GM23338 (cell line): ENCODE data around the gene POU2F3. TPM values are rescaled to one million over a fixed set of nuclear protein-coding genes. Genes with fewer than 3 reads are reported as not detected.

Experiments
- ATAC-seq: fragments of 200-7000 bp; cut with Tn5 transposase; 3 replicates; pipeline ENCODE4 v1.9.1; 2020
- DNase-seq: peaks from one replicate; pipeline ENCODE4 v3.0.0-alpha.2; 2015; ENCODE audit warnings: low spot score
- H2AFZ ChIP-seq: fragments of 200-600 bp; sonication (generic); 2 replicates; pipeline ENCODE4 v1.8.0; 2016; ENCODE audit warnings: antibody characterized with exemption, mild to moderate bottlenecking, moderate library complexity
- H3F3A ChIP-seq: fragments of 200-600 bp; sonication (generic); replicated peaks from 2 replicates; pipeline ENCODE4 v1.8.0; 2017; ENCODE audit warnings: antibody characterized with exemption, mixed run types, low read depth
- H3K27ac ChIP-seq: fragments of 200-600 bp; sonication (generic); 2 replicates; pipeline ENCODE4 v1.6.1; 2016; ENCODE audit warnings: low read depth
- H3K27me3 ChIP-seq: fragments of 200-600 bp; sonication (generic); 2 replicates; pipeline ENCODE4 v1.8.0; 2016; ENCODE audit warnings: mild to moderate bottlenecking, mixed run types, moderate library complexity; ENCODE audit not compliant: insufficient read depth
- H3K36me3 ChIP-seq: fragments of 200-600 bp; sonication (generic); 2 replicates; pipeline ENCODE4 v1.8.0; 2016; ENCODE audit warnings: mild to moderate bottlenecking; ENCODE audit not compliant: insufficient read depth
- H3K4me1 ChIP-seq: fragments of 200-600 bp; sonication (generic); 2 replicates; pipeline ENCODE4 v1.8.0; 2016; ENCODE audit warnings: mild to moderate bottlenecking, moderate library complexity; ENCODE audit not compliant: insufficient read depth
- H3K4me2 ChIP-seq: fragments of 200-600 bp; sonication (generic); 2 replicates; pipeline ENCODE4 v1.7.1; 2017; ENCODE audit warnings: mixed run types
- H3K4me3 ChIP-seq: fragments of 200-600 bp; sonication (generic); 2 replicates; pipeline ENCODE4 v1.6.1; 2016; ENCODE audit warnings: mixed run types
- H3K79me2 ChIP-seq: fragments of 200-600 bp; sonication (generic); replicated peaks from 2 replicates; pipeline ENCODE4 v1.8.0; 2017; ENCODE audit warnings: mild to moderate bottlenecking; ENCODE audit not compliant: insufficient read depth
- H3K9me2 ChIP-seq: fragments of 200-600 bp; sonication (generic); 2 replicates; pipeline ENCODE4 v1.8.0; 2017; ENCODE audit not compliant: insufficient read depth
- H4K20me1 ChIP-seq: fragments of 200-600 bp; sonication (generic); replicated peaks from 2 replicates; pipeline ENCODE4 v1.8.0; 2017; ENCODE audit warnings: mild to moderate bottlenecking; ENCODE audit not compliant: insufficient read depth
- H3K27ac Mint-ChIP-seq: 2 replicates; pipeline ENCODE4 v1.8.0; 2020; ENCODE audit warnings: inconsistent platforms, mild to moderate bottlenecking, moderate library complexity, mixed read lengths
- H3K27me3 Mint-ChIP-seq: 3 replicates; pipeline ENCODE4 v1.8.0; 2022; ENCODE audit warnings: low read depth, mild to moderate bottlenecking, moderate library complexity, mixed read lengths, inconsistent platforms; ENCODE audit not compliant: insufficient read depth, poor library complexity
- H3K36me3 Mint-ChIP-seq: 3 replicates; pipeline ENCODE4 v1.8.0; 2021; ENCODE audit warnings: low read depth, mild to moderate bottlenecking, inconsistent platforms, moderate library complexity, mixed read lengths
- H3K4me1 Mint-ChIP-seq: 3 replicates; pipeline ENCODE4 v1.8.0; 2020; ENCODE audit warnings: mild to moderate bottlenecking, inconsistent platforms, mixed read lengths
- H3K4me3 Mint-ChIP-seq: 3 replicates; pipeline ENCODE4 v1.8.0; 2021; ENCODE audit warnings: moderate library complexity, mild to moderate bottlenecking, inconsistent platforms, mixed read lengths
- H3K9me3 Mint-ChIP-seq: 3 replicates; pipeline ENCODE4 v1.8.0; 2020; ENCODE audit warnings: moderate library complexity, mild to moderate bottlenecking, inconsistent platforms, mixed read lengths
- CREB1 ChIP-seq: fragments of 250-450 bp; sonication (Bioruptor Pico); IDR thresholded peaks from 2 replicates; pipeline ENCODE4 v1.5.0; 2020; ENCODE audit warnings: low read depth, mild to moderate bottlenecking, moderate library complexity
- EZH2 ChIP-seq: fragments of 200-600 bp; sonication (generic); IDR thresholded peaks from one replicate; pipeline ENCODE4 v1.8.0; 2017; ENCODE audit warnings: antibody characterized with exemption, mild to moderate bottlenecking, low read depth; ENCODE audit not compliant: unreplicated experiment
- EZH2phosphoT487 ChIP-seq: fragments of 200-600 bp; sonication (generic); IDR thresholded peaks from one replicate; pipeline ENCODE4 v1.8.1; 2018; ENCODE audit warnings: antibody characterized with exemption; ENCODE audit not compliant: unreplicated experiment
- JUNB ChIP-seq: IDR thresholded peaks from one replicate; pipeline ENCODE4 v1.6.1; 2016; ENCODE audit warnings: antibody characterized with exemption; ENCODE audit not compliant: unreplicated experiment
- NANOG ChIP-seq: IDR thresholded peaks from 2 replicates; pipeline ENCODE4 v1.6.1; 2016; ENCODE audit warnings: antibody characterized with exemption, borderline replicate concordance
- REST ChIP-seq: IDR thresholded peaks from one replicate; pipeline ENCODE4 v1.6.1; 2018; ENCODE audit warnings: antibody characterized with exemption; ENCODE audit not compliant: unreplicated experiment
- STAT1 ChIP-seq: IDR thresholded peaks from one replicate; pipeline ENCODE4 v1.6.1; 2016; ENCODE audit warnings: antibody characterized with exemption; ENCODE audit not compliant: unreplicated experiment
- ZNF114 ChIP-seq: fragments of 250-450 bp; sonication (Bioruptor Pico); IDR thresholded peaks from 2 replicates; pipeline ENCODE4 v1.5.0; 2020; ENCODE audit warnings: mild to moderate bottlenecking, moderate library complexity
- ZNF331 ChIP-seq: fragments of 250-450 bp; sonication (Bioruptor Pico); IDR thresholded peaks from 2 replicates; pipeline ENCODE4 v1.5.0; 2020; ENCODE audit warnings: low read depth, mild to moderate bottlenecking, moderate library complexity
- ZNF462 ChIP-seq: fragments of 250-450 bp; sonication (Bioruptor Pico); IDR thresholded peaks from 2 replicates; pipeline ENCODE4 v1.5.0; 2020; ENCODE audit warnings: mild to moderate bottlenecking, moderate library complexity
- polyA plus RNA-seq: library from polyadenylated mRNA; unstranded; fragments of >200 nt; fragmentation: Nextera tagmentation; extraction: Ambion mirVana; gene quantifications from 2 replicates; pipeline ENCODE4 v1.2.1, GENCODE V29; 2016
- total RNA-seq: library from RNA; depleted of rRNA; stranded (reverse); fragments of >200 nt; shearing (Covaris generic); gene quantifications from 2 replicates; pipeline ENCODE4 v1.2.3, GENCODE V29; 2014

The POU2F3 gene
- total and polyA plus RNA-seq, 2 experiments from 2014 or later: 0.45 to 0.79 TPM

- ATAC-seq (no peak), DNase-seq (no peak)
- Mint-ChIP-seq H3K9me3 (no peaks in the 10 kb centered on the region), H3K4me3 (no peak overlapping the region), H3K27me3 (peaks cover 7% of the 10 kb centered on the region), H3K27ac (no peak overlapping the region), H3K36me3 (no peaks in the 10 kb centered on the region), H3K4me1 (peaks cover 20% of the 10 kb centered on the region)
- no peak for TF ChIP-seq ZNF331 (CRISPR knock-in tag)
- no peak for TF ChIP-seq EZH2phosphoT487
- no peak for TF ChIP-seq NANOG
- no peak for TF ChIP-seq JUNB
- no peak for TF ChIP-seq ZNF114 (CRISPR knock-in tag)
- TF ChIP-seq EZH2: no peak
- no peak for TF ChIP-seq ZNF462
- TF ChIP-seq STAT1: no peak
- no peak for TF ChIP-seq REST
- no peak for TF ChIP-seq CREB1 (CRISPR knock-in tag)
- no peak overlapping the region for H2AFZ ChIP-seq
- no peak overlapping the region for H3K27ac ChIP-seq
- no peak overlapping the region for H3K4me3 ChIP-seq
- H3K27me3 ChIP-seq: no peaks in the 10 kb centered on the region
- H3K79me2 ChIP-seq: no peaks in the 10 kb centered on the region
- no peaks in the 10 kb centered on the region for H3F3A ChIP-seq
- H3K9me2 ChIP-seq: 0 out of 2 replicates have a peak, but pooled peaks cover 3% of the 10 kb centered on the region
- H3K36me3 ChIP-seq: no peaks in the 10 kb centered on the region
- no peaks in the 10 kb centered on the region for H4K20me1 ChIP-seq
- H3K4me1 ChIP-seq: no peaks in the 10 kb centered on the region
- H3K4me2 ChIP-seq: no peak overlapping the region
Measured at GRCh38 chr11:120270386-120270785, 30.4 kb downstream of the POU2F3 start.
